ENCODE data around the gene SBNO2. TPM values are rescaled to one million over a fixed set of nuclear protein-coding genes. Genes with fewer than 3 reads are reported as not detected.

Gene SBNO2
- total RNA-seq = 18.7 TPM
- long read RNA-seq, full-length matches to known transcripts = 3 of 9 reads
- long read RNA-seq, partial matches to known transcripts = 1 of 9 reads
- long read RNA-seq, other reads (novel, unspliced or antisense) = 5 of 9 reads

GRCh38 chr19:1173845-1174809 lies at the start of gene SBNO2:
TSS of gene SBNO2 (minus strand) at chr19:1174268. CDS start at chr19:1154276, 19,992 bp downstream.
- DNase-seq (peak; percentile 93), ATAC-seq (peak; percentile 84)
- intact Hi-C loops (cut with micrococcal nuclease) = no loop called here

GRCh38 chr19:1223018-1223855 lies 49.2 kb upstream of the SBNO2 start:
- ATAC-seq = peak; percentile 4
- peak; percentile 63 for DNase-seq
- intact Hi-C loops (cut with micrococcal nuclease) = no loop called here

GRCh38 chr19:1222394-1222793 lies 48.3 kb upstream of the SBNO2 start:
- intact Hi-C loops (cut with micrococcal nuclease) = no loop called here
- DNase-seq (no peak), ATAC-seq (no peak)

GRCh38 chr19:1221904-1222255 lies 47.8 kb upstream of the SBNO2 start:
- no peak for DNase-seq
- ATAC-seq = no peak
- intact Hi-C loops (cut with micrococcal nuclease) = no loop called here

GRCh38 chr19:1220976-1221903 lies 47.2 kb upstream of the SBNO2 start:
- peak; percentile 70 for ATAC-seq
- DNase-seq = peak; percentile 89
- intact Hi-C loops (cut with micrococcal nuclease) = no loop called here

GRCh38 chr19:1220477-1220930 lies 46.4 kb upstream of the SBNO2 start:
- intact Hi-C loops (cut with micrococcal nuclease) = no loop called here
- no peak for DNase-seq

GRCh38 chr19:1219786-1220476 lies 45.9 kb upstream of the SBNO2 start:
- DNase-seq = no peak
- intact Hi-C loops (cut with micrococcal nuclease) = no loop called here

More at GRCh38 chr19:1220477-1220930, 46.4 kb upstream of the SBNO2 start:
- no peak for ATAC-seq

GRCh38 chr19:1218751-1219567 lies 44.9 kb upstream of the SBNO2 start:
- DNase-seq (no peak), ATAC-seq (no peak)
- intact Hi-C loops (cut with micrococcal nuclease) = no loop called here

More at GRCh38 chr19:1219786-1220476, 45.9 kb upstream of the SBNO2 start:
- ATAC-seq = no peak

- ATAC-seq = no peak
- peak; percentile 34 for DNase-seq
- intact Hi-C loops (cut with micrococcal nuclease) = no loop called here
Observed at GRCh38 chr19:1217366-1217765, 43.3 kb upstream of the SBNO2 start.

- intact Hi-C loops (cut with micrococcal nuclease) = no loop called here
- DNase-seq = no peak
- ATAC-seq = no peak
Observed at GRCh38 chr19:1216756-1217155, 42.7 kb upstream of the SBNO2 start.

GRCh38 chr19:1214862-1215731 lies 41.0 kb upstream of the SBNO2 start:
- intact Hi-C loops (cut with micrococcal nuclease) = no loop called here
- DNase-seq = peak; percentile 88
- peak; percentile 83 for ATAC-seq

- intact Hi-C loops (cut with micrococcal nuclease) = no loop called here
- DNase-seq (no peak), ATAC-seq (no peak)
Observed at GRCh38 chr19:1214299-1214861, 40.3 kb upstream of the SBNO2 start.

GRCh38 chr19:1213391-1214286 lies 39.6 kb upstream of the SBNO2 start:
- peak; percentile 41 for ATAC-seq
- intact Hi-C loops (cut with micrococcal nuclease) = no loop called here
- DNase-seq = peak; percentile 79

GRCh38 chr19:1211494-1212234 lies 37.6 kb upstream of the SBNO2 start:
- DNase-seq (peak; percentile 41), ATAC-seq (no peak)
- intact Hi-C loops (cut with micrococcal nuclease) = no loop called here

- intact Hi-C loops (cut with micrococcal nuclease) = no loop called here
- no peak for DNase-seq
- no peak for ATAC-seq
Observed at GRCh38 chr19:1210227-1210538, 36.1 kb upstream of the SBNO2 start.
